DOHH2 (cell line): ENCODE data around the gene TNRC6B.

ENCODE experiments used
- H3F3A ChIP-seq: fragments of 200-600 bp; sonication (generic), shearing (Covaris generic); 2 replicates; pipeline ENCODE4 v1.6.0; 2016; ENCODE audit warnings: antibody characterized with exemption, mild to moderate bottlenecking; ENCODE audit not compliant: control insufficient read depth, insufficient read depth
- H3K27ac ChIP-seq: fragments of 200-600 bp; sonication (generic); 2 replicates; pipeline ENCODE4 v1.5.1; 2014; ENCODE audit warnings: low read depth, mild to moderate bottlenecking, low read length, moderate library complexity
- H3K27me3 ChIP-seq: fragments of 200-600 bp; sonication (generic); 2 replicates; pipeline ENCODE4 v1.6.1; 2014; ENCODE audit warnings: mild to moderate bottlenecking, low read length, mixed read lengths; ENCODE audit not compliant: control insufficient read depth
- H3K36me3 ChIP-seq: fragments of 200-600 bp; sonication (generic); 2 replicates; pipeline ENCODE4 v1.6.1; 2014; ENCODE audit warnings: mild to moderate bottlenecking, low read length, moderate library complexity, mixed read lengths; ENCODE audit not compliant: control insufficient read depth
- H3K4me1 ChIP-seq: fragments of 200-600 bp; sonication (generic); 2 replicates; pipeline ENCODE4 v1.6.1; 2014; ENCODE audit warnings: mild to moderate bottlenecking, low read length, mixed read lengths; ENCODE audit not compliant: control insufficient read depth
- H3K4me2 ChIP-seq: fragments of 200-600 bp; sonication (generic); 2 replicates; pipeline ENCODE4 v1.6.0; 2014; ENCODE audit warnings: mild to moderate bottlenecking, low read length, moderate library complexity
- H3K4me3 ChIP-seq: fragments of 200-600 bp; sonication (generic); 2 replicates; pipeline ENCODE4 v1.5.1; 2014; ENCODE audit warnings: mild to moderate bottlenecking, low read length, mixed read lengths
- H3K79me2 ChIP-seq: fragments of 200-600 bp; sonication (generic); 2 replicates; pipeline ENCODE4 v1.6.1; 2014; ENCODE audit warnings: mild to moderate bottlenecking, low read length, mixed read lengths; ENCODE audit not compliant: control insufficient read depth
- H3K9me2 ChIP-seq: fragments of 200-600 bp; sonication (generic); replicated peaks from 2 replicates; pipeline ENCODE4 v1.6.1; 2014; ENCODE audit warnings: mild to moderate bottlenecking, low read length, mixed read lengths; ENCODE audit not compliant: control insufficient read depth
- H3K9me3 ChIP-seq: fragments of 200-600 bp; sonication (generic); 2 replicates; pipeline ENCODE4 v1.6.1; 2014; ENCODE audit warnings: antibody characterized with exemption, low read length, mixed read lengths; ENCODE audit not compliant: control insufficient read depth, insufficient read depth
- H4K20me1 ChIP-seq: fragments of 200-600 bp; sonication (generic); 2 replicates; pipeline ENCODE4 v1.6.0; 2014; ENCODE audit warnings: low read depth, mild to moderate bottlenecking, antibody characterized with exemption, low read length, moderate library complexity; ENCODE audit not compliant: control insufficient read depth, insufficient read depth
- EZH2phosphoT487 ChIP-seq: fragments of 200-600 bp; sonication (generic); IDR thresholded peaks from 2 replicates; pipeline ENCODE4 v1.6.1; 2017; ENCODE audit warnings: borderline replicate concordance, mild to moderate bottlenecking, antibody characterized with exemption, low read length, moderate library complexity, mixed read lengths
- TF ChIP-seq, protein P1 (sequence below): fragments of 200-600 bp; sonication (generic); IDR thresholded peaks from one replicate; pipeline ENCODE4 v1.5.1; 2014; ENCODE audit warnings: antibody characterized with exemption, mild to moderate bottlenecking, low read depth, low read length; ENCODE audit not compliant: poor library complexity, severe bottlenecking

TNRC6B gene

GRCh38 chr22:40273319-40273718 is 95.6 kb downstream of the TNRC6B start:
- no peak overlapping the region for H3K4me2 ChIP-seq
- no peaks in the 10 kb centered on the region for H3K9me3 ChIP-seq
- H3K36me3 ChIP-seq = peaks cover 39% of the 10 kb centered on the region
- no peaks in the 10 kb centered on the region for H3K27me3 ChIP-seq
- no peaks in the 10 kb centered on the region for H3K9me2 ChIP-seq
- no peaks in the 10 kb centered on the region for H3K4me1 ChIP-seq
- TF ChIP-seq, protein P1, sequence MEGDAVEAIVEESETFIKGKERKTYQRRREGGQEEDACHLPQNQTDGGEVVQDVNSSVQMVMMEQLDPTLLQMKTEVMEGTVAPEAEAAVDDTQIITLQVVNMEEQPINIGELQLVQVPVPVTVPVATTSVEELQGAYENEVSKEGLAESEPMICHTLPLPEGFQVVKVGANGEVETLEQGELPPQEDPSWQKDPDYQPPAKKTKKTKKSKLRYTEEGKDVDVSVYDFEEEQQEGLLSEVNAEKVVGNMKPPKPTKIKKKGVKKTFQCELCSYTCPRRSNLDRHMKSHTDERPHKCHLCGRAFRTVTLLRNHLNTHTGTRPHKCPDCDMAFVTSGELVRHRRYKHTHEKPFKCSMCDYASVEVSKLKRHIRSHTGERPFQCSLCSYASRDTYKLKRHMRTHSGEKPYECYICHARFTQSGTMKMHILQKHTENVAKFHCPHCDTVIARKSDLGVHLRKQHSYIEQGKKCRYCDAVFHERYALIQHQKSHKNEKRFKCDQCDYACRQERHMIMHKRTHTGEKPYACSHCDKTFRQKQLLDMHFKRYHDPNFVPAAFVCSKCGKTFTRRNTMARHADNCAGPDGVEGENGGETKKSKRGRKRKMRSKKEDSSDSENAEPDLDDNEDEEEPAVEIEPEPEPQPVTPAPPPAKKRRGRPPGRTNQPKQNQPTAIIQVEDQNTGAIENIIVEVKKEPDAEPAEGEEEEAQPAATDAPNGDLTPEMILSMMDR = no peak
- TF ChIP-seq EZH2phosphoT487 = no peak
- H3K4me3 ChIP-seq = no peak overlapping the region
- H3K27ac ChIP-seq = no peak overlapping the region
- H3K79me2 ChIP-seq = no peaks in the 10 kb centered on the region
- H4K20me1 ChIP-seq = no peaks in the 10 kb centered on the region
- H3F3A ChIP-seq = no peaks in the 10 kb centered on the region

GRCh38 chr22:40276996-40277823 is 99.5 kb downstream of the TNRC6B start:
- Histone ChIP-seq H3F3A (no peaks in the 10 kb centered on the region), H3K36me3 (peaks cover 58% of the 10 kb centered on the region), H3K4me2 (no peak overlapping the region), H3K9me3 (no peaks in the 10 kb centered on the region), H3K4me1 (no peaks in the 10 kb centered on the region), H3K27ac (no peak overlapping the region), H3K27me3 (no peaks in the 10 kb centered on the region), H3K9me2 (no peaks in the 10 kb centered on the region), H3K4me3 (no peak overlapping the region), H3K79me2 (no peaks in the 10 kb centered on the region), H4K20me1 (no peaks in the 10 kb centered on the region)
- TF ChIP-seq EZH2phosphoT487 = no peak
- TF ChIP-seq, protein P1 = no peak

- Histone ChIP-seq H4K20me1 (no peaks in the 10 kb centered on the region), H3K9me2 (no peaks in the 10 kb centered on the region), H3K27me3 (no peaks in the 10 kb centered on the region), H3K27ac (no peak overlapping the region), H3K79me2 (no peaks in the 10 kb centered on the region), H3K9me3 (no peaks in the 10 kb centered on the region), H3K4me1 (no peaks in the 10 kb centered on the region), H3K36me3 (peaks cover 53% of the 10 kb centered on the region), H3F3A (no peaks in the 10 kb centered on the region), H3K4me3 (no peak overlapping the region), H3K4me2 (no peak overlapping the region)
- TF ChIP-seq, protein P1 = no peak
- TF ChIP-seq EZH2phosphoT487 = no peak
Observed at GRCh38 chr22:40279017-40279416, 101.3 kb downstream of the TNRC6B start.
